GM21381 (cell line): ENCODE measurements around the gene TMEM82.

Experiments used
- ATAC-seq: cut with Tn5 transposase; IDR thresholded peaks from one replicate; pipeline ENCODE4 v1.9.1; 2021; ENCODE audit warnings: mild to moderate bottlenecking, moderate library complexity; ENCODE audit not compliant: unreplicated experiment

The TMEM82 gene

DNA sequence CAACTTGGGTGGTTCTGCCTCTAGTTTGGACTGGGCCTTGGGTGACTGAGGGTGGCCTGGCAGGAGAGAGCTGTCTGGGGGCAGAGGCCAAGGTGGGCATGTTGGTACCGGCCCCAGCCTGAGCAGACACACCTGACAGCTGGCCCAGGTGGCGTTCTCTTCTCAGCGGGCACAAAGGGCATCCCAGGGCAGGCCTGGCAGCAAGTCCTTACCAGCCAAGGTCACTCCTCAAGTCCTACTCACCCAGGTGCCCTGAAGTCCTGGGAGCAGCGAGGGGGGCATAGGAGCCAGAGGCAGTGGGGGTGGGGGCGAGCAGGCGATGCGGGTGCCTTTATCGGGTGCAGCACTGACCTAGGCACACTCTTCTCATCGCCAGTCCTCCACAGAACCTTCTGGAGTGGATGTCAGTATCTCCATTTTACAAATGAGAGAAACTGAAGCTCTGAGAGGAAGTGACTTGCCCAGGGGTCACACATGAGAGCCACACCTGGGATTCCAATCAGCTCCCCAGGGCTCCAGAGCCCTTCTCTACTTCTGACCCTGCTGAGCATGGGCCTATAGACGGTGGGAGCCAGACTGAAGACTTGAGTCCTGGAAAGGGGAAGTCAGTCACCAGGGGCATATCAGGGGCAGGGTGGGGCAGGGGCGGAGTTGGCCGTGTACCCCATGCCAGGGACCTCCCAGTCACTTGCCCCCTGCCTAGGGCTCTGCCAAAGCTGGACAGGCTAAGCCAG lies 6.8 kb upstream of the TMEM82 start:
- ATAC-seq = no peak

GRCh38 chr1:15736038-15736891 lies 6.0 kb upstream of the TMEM82 start, which contains the start of gene SLC25A34:
TSS of gene SLC25A34 (plus strand) at chr1:15736258. CDS start at chr1:15736486, 228 bp downstream.
- ATAC-seq = no peak

DNA sequence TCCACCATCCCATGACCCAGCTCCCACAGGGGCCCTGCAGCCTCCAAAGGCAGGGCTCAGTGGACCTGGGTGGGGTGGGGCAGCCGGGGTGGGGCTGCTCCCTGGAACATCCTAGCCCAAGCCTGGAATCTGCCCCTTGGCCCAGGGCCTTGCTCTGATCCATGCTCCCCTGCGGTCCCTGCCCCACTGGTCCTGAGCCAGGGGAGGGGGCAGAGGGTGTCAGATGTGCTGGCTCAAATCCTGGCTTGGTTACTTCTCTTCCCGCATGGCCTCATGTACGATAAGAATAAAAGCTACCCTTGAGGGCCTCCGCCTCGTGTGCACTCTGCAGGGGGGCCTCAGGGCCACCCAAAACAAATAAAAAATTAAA lies 5.4 kb upstream of the TMEM82 start:
- no peak for ATAC-seq

DNA sequence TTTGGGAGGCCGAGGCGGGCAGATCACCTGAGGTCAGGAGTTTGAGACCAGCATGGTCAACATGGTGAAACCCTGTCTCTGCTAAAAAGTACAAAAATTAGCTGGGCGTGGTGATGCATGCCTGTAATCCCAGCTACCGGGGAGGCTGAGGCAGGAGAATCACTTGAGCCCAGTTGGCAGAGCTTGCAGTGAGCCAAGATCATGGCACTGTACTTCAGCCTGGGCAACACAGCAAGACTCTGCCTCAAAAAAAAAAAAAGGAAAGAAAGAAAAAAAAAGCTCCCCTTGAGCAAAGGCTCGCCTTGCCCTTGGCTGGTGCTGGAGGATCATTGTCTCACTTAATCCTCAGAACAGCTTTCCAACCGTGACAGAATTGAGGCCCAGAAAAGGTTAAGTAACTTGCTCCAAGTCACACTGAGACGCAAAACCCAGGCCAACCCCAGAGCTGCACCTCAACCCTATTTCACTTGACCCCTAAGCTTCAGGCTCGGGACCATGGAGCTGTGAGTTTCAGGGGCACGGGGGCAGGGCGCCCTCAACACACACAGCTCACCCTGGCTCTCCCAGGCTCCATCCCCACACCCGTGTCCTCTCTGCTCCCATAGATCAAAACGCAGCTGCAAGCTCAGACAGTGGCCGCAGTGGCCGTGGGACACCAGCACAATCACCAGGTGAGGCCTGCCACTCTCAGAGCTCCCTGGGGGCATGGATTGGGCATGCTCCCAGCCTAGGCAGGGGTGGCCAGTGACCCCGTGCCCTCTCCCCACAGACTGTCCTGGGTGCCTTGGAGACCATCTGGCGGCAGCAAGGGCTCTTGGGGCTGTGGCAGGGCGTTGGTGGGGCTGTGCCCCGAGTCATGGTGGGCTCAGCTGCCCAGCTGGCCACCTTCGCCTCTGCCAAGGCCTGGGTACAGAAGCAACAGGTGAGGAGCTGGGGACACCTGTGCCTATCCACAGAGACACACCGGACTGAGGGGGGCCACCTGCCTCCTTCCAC lies 4.7 kb upstream of the TMEM82 start:
- no peak for ATAC-seq

DNA sequence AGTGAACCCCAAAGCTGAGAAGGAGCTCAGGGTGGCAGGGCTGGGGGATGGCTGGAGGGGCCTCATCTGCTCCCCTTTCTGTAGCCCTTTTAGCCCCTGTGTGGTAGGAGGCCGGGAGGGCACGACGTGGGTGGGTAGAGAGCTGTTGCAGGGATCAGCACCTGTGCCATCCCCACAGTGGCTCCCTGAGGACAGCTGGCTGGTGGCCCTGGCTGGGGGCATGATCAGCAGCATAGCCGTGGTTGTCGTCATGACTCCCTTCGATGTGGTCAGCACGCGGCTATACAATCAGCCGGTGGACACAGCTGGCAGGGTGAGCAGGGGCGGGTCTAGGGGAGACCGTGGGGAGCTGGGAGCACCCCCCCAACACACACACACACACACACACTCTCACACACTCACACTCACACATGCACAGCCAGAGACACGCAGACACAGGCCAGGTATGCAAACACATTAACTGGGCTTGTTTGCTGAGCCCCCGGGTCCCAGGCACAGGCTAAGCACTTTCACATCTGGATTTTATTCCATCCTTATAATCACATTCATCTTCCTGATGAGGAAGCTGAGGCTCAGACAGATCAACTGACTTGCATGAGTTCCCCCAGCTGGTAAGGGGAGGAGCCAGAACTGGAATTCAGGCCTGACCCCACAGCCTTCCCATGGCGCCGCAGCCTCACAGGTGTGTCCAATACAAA lies 3.7 kb upstream of the TMEM82 start:
- ATAC-seq = no peak

- no peak for ATAC-seq
Measured at GRCh38 chr1:15739259-15739658, 3.0 kb upstream of the TMEM82 start.

GRCh38 chr1:15739745-15740144 lies 2.6 kb upstream of the TMEM82 start:
- ATAC-seq = no peak

- ATAC-seq = no peak
Measured at GRCh38 chr1:15740924-15741850, 1.1 kb upstream of the TMEM82 start.

- no peak for ATAC-seq
Measured at GRCh38 chr1:15744122-15744679, 1.9 kb downstream of the TMEM82 start.

DNA sequence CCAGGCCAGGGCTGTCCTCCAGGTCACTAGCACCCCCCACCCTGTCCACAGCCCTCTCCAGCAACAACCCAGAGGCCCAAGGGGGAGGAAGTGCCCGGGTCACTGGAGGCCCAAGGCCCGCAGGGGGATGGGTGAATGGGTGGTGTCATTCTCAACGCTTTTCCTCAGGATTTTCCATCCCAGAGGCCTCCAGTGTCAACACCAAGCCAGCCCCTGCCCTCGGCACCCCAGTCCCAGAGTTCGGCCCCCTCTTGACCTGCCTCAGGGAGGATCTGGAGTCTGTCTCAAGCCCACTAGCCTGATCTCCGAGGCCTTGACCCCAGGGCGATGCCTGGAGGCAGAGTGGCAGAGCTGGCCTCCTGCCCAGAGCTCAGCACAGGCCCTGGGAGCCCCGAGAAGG lies 5.1 kb downstream of the TMEM82 start:
- ATAC-seq = no peak

GRCh38 chr1:15748264-15748663 lies 6.0 kb downstream of the TMEM82 start:
- ATAC-seq = no peak

DNA sequence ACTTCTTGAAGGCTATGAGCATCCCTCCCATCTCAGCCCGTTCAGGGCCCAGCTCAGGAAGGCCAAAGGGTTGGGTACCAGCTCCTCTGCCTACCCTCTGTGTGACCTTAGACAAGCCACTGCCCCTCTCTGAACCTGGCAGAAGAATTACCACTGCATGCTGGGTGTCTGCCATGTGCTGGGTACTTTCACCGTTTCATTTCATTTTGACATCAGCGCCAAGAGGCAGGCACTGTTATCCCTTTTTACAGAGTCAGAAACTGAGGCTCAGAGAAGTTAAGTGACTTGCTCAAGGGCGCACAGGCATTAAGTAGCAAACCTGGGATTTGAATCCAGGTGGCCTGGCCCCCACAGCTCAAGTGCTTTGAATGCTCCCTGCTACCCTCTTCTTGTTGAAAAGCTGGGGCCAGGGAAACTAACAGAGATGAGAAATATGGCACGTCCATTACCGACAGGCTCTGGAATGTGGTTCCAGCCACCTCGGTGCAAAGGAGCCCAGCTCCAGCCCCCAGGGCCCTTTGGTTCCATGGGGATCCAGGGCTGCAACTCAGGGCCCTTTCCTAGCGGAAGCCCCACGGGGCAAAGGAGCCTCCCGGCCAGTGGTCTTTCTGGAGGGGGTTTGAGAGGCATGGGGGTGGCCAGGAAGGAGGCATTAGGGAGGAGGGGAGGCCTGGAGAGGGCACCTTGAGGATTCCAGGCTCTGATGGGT lies 6.5 kb downstream of the TMEM82 start:
- no peak for ATAC-seq

GRCh38 chr1:15749399-15750291 lies 7.3 kb downstream of the TMEM82 start:
- no peak for ATAC-seq

DNA sequence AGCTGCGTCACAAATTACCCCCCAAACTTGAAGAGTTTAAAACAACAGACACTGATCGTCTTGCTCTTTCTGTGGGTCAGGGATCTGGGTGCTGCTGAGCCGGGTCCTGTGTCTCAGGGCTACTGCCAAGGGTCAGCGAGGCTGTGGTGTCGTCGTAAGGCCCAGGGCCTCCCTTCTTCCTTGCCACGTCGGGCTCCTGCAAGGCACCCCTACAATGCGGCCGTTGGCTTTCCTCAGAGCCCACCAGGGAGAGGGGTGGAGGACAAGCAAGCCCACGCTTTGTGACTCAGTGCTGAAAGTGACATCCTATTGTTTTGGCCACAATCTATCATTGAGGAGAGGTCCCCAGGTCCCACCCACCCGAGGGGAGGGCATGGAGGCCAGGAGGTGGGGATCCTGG lies 8.6 kb downstream of the TMEM82 start:
- no peak for ATAC-seq

DNA sequence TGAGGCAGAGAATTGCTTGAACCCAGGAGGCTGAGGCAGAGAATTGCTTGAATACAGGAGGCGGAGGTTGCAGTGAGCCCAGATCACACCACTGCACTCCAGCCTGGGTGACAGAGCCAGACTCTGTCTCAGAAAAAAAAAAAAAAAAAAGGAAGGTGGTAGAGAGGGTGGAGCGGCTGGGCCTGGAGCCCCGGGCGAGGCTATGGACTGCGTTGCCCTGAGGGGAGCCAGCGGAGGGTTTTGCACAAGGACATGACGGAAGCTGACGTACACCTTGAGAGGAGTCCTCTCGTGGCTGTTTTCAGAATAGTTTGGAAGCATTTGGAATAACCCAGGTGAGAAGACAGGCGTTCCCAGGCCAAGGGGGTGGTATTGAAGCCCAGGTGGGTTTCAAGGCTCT lies 9.4 kb downstream of the TMEM82 start:
- ATAC-seq = no peak

GRCh38 chr1:15753776-15754175 lies 11.5 kb downstream of the TMEM82 start:
- no peak for ATAC-seq

- ATAC-seq = no peak
Measured at GRCh38 chr1:15755021-15755645, 12.8 kb downstream of the TMEM82 start.
